Measurements from ENCODE around the gene GGN. TPM values are rescaled to one million over a fixed set of nuclear protein-coding genes. Genes with fewer than 3 reads are reported as not detected.

The GGN gene
- total and polyA plus RNA-seq, 2 of the 13 experiments (the other 11 are each of a cell fraction or from before 2014, with no cell fraction given): not detected

- TF ChIP-seq, protein P1, sequence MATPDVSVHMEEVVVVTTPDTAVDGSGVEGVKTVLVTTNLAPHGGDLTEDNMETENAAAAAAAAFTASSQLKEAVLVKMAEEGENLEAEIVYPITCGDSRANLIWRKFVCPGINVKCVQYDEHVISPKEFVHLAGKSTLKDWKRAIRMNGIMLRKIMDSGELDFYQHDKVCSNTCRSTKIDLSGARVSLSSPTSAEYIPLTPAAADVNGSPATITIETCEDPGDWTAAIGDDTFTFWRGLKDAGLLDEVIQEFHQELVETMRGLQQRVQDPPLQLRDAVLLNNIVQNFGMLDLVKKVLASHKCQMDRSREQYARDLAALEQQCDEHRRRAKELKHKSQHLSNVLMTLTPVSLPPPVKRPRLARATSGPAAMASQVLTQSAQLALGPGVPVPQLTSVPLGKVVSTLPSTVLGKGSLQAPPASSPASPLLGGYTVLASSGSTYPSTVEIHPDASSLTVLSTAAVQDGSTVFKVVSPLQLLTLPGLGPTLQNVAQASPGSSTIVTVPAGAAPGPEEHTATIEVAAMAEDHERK (CRISPR knock-in tag; IDR thresholded peaks at IDR 0.05; ENCODE audit: low read depth): peak; percentile 57; the same call in 1 of the 2 replicates
- TF ChIP-seq KLF13 (CRISPR knock-in tag; IDR thresholded peaks at IDR 0.05) (no peak), LBX2 (CRISPR knock-in tag; IDR thresholded peaks at IDR 0.05; ENCODE audit: borderline replicate concordance) (peak; percentile 60; the same call in 1 of the 2 replicates), NKX3-1 (CRISPR knock-in tag; IDR thresholded peaks at IDR 0.05) (peak; percentile 72; the same call in 1 of the 2 replicates), ISX (CRISPR knock-in tag; conservative IDR thresholded peaks at IDR 0.05) (0 out of 2 replicates have a peak, but pooled peaks have one; percentile 65), ZNF138 (CRISPR knock-in tag; IDR thresholded peaks at IDR 0.05; ENCODE audit: low read depth) (0 out of 2 replicates have a peak, but pooled peaks have one; percentile 31), CBFB (CRISPR knock-in tag; IDR thresholded peaks at IDR 0.05) (peak; percentile 72; the same call in 1 of the 2 replicates), ZNF772 (CRISPR knock-in tag; IDR thresholded peaks at IDR 0.05) (0 out of 2 replicates have a peak, but pooled peaks have one; percentile 53), NAIF1 (CRISPR knock-in tag; IDR thresholded peaks at IDR 0.05; ENCODE audit: borderline replicate concordance) (peak; percentile 62; the same call in 1 of the 2 replicates), ZXDC (CRISPR knock-in tag; IDR thresholded peaks at IDR 0.05) (peak; percentile 91; the same call in 1 of the 2 replicates), SP4 (CRISPR knock-in tag; IDR thresholded peaks at IDR 0.05) (peak; percentile 100), ZGPAT (CRISPR knock-in tag; IDR thresholded peaks at IDR 0.05) (peak; percentile 97), GABPB1 (CRISPR knock-in tag; IDR thresholded peaks at IDR 0.05) (peak; percentile 90)
- TF ChIP-seq, protein P2, sequence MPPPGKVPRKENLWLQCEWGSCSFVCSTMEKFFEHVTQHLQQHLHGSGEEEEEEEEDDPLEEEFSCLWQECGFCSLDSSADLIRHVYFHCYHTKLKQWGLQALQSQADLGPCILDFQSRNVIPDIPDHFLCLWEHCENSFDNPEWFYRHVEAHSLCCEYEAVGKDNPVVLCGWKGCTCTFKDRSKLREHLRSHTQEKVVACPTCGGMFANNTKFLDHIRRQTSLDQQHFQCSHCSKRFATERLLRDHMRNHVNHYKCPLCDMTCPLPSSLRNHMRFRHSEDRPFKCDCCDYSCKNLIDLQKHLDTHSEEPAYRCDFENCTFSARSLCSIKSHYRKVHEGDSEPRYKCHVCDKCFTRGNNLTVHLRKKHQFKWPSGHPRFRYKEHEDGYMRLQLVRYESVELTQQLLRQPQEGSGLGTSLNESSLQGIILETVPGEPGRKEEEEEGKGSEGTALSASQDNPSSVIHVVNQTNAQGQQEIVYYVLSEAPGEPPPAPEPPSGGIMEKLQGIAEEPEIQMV (CRISPR knock-in tag; IDR thresholded peaks at IDR 0.05; ENCODE audit: low read depth): peak; percentile 54; the same call in 1 of the 2 replicates
- TF ChIP-seq, protein P3, sequence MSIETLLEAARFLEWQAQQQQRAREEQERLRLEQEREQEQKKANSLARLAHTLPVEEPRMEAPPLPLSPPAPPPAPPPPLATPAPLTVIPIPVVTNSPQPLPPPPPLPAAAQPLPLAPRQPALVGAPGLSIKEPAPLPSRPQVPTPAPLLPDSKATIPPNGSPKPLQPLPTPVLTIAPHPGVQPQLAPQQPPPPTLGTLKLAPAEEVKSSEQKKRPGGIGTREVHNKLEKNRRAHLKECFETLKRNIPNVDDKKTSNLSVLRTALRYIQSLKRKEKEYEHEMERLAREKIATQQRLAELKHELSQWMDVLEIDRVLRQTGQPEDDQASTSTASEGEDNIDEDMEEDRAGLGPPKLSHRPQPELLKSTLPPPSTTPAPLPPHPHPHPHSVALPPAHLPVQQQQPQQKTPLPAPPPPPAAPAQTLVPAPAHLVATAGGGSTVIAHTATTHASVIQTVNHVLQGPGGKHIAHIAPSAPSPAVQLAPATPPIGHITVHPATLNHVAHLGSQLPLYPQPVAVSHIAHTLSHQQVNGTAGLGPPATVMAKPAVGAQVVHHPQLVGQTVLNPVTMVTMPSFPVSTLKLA (IDR thresholded peaks at IDR 0.05): 0 out of 2 replicates have a peak, but pooled peaks have one; percentile 5
- TF ChIP-seq, protein P4, sequence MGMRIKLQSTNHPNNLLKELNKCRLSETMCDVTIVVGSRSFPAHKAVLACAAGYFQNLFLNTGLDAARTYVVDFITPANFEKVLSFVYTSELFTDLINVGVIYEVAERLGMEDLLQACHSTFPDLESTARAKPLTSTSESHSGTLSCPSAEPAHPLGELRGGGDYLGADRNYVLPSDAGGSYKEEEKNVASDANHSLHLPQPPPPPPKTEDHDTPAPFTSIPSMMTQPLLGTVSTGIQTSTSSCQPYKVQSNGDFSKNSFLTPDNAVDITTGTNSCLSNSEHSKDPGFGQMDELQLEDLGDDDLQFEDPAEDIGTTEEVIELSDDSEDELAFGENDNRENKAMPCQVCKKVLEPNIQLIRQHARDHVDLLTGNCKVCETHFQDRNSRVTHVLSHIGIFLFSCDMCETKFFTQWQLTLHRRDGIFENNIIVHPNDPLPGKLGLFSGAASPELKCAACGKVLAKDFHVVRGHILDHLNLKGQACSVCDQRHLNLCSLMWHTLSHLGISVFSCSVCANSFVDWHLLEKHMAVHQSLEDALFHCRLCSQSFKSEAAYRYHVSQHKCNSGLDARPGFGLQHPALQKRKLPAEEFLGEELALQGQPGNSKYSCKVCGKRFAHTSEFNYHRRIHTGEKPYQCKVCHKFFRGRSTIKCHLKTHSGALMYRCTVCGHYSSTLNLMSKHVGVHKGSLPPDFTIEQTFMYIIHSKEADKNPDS (CRISPR knock-in tag; IDR thresholded peaks at IDR 0.05): peak; percentile 90
These were observed 15.3 kb upstream of the GGN start, which contains the start of gene FAM98C (continued) for GRCh38 chr19:38402967-38403674.
